Kidney (tissue), 14 donors: Measurements from ENCODE around the gene MAGI1. TPM values are rescaled to one million over a fixed set of nuclear protein-coding genes. Genes with fewer than 3 reads are reported as not detected.

Experiments
- DNase-seq, 5 donors: peaks; one replicate each; pipeline ENCODE4 v3.0.0-alpha.2; 2013 to 2020
- FAIRE-seq: peaks from 2 replicates; lab custom pipeline; 2012; peaks lifted over from hg19 to GRCh38; lab: Jason Lieb, UNC
- H3K27ac ChIP-seq, 2 donors: one replicate each; pipeline ENCODE4 v1.7.0; 2013; ENCODE audit warnings: low read depth in 2 of 2, low read length in 2 of 2, inconsistent platforms in 1 of 2
- H3K27me3 ChIP-seq: one replicate; pipeline ENCODE4 v1.7.1; 2013; ENCODE audit warnings: low read length, inconsistent platforms; ENCODE audit not compliant: control insufficient read depth, insufficient read depth
- H3K36me3 ChIP-seq, 3 donors: one replicate each; pipeline versions ENCODE4 v1.7.0 to v1.7.1; 2013; ENCODE audit warnings: low read length in 3 of 3, control low read depth in 1 of 3, inconsistent platforms in 1 of 3; ENCODE audit not compliant: insufficient read depth in 3 of 3, control insufficient read depth in 2 of 3
- H3K4me1 ChIP-seq, 3 donors: one replicate each; pipeline versions ENCODE4 v1.7.0 to v1.7.1; 2013; ENCODE audit warnings: low read length in 3 of 3, inconsistent platforms in 1 of 3, low read depth in 1 of 3; ENCODE audit not compliant: control insufficient read depth in 2 of 3, insufficient read depth in 2 of 3
- H3K4me3 ChIP-seq, 3 donors: one replicate each; pipeline versions ENCODE4 v1.7.0 to v1.8.1; 2013; ENCODE audit warnings: low read length in 3 of 3, control low read depth in 1 of 3, inconsistent platforms in 1 of 3
- H3K9ac ChIP-seq, 3 donors: one replicate each; pipeline versions ENCODE4 v1.7.0 to v1.7.1; 2013; ENCODE audit warnings: low read length in 3 of 3, control low read depth in 1 of 3, inconsistent platforms in 1 of 3
- H3K9me3 ChIP-seq, 3 donors: one replicate each; pipeline versions ENCODE4 v1.7.0 to v1.7.1; 2013; ENCODE audit warnings: low read length in 3 of 3, control low read depth in 1 of 3, inconsistent platforms in 1 of 3; ENCODE audit not compliant: control insufficient read depth in 2 of 3, insufficient read depth in 1 of 3
- CTCF ChIP-seq: IDR thresholded peaks from 3 replicates; pipeline ENCODE4 v1.5.1; 2012; ENCODE audit warnings: mild to moderate bottlenecking, moderate library complexity, borderline replicate concordance; ENCODE audit not compliant: insufficient read depth; ENCODE audit errors: extremely low read depth
- intact Hi-C: fragments of 100-400 bp; cut with DNase I; formaldehyde crosslinking; loops from one replicate; pipeline ENCODE4 v1.11.1; 2022
- polyA plus RNA-seq: library from polyadenylated mRNA; stranded (reverse); fragments of 350-450 nt; fragmentation: Illumina TruSeq; extraction: RNeasy Lipid Tissue Mini Kit (QIAGEN cat#74804); gene quantifications from one replicate; pipeline ENCODE4 v1.2.3, GENCODE V29; 2014; ENCODE audit warnings: low read depth, low replicate concordance; ENCODE audit not compliant: insufficient read depth
- total RNA-seq: library from RNA; stranded (reverse); fragmentation: NEBNext Ultra II Directional; extraction: Animal tissue kit (Norgen Biotek cat#: 25700); gene quantifications from one replicate; pipeline ENCODE4 v1.2.1, GENCODE V29; 2021
- donor health status: control.
- donor health status: control.
- donor health status: control.
- donor health status: control.
- donor health status: control.
- donor health status: DM: yes; HTN: yes; CAD: no.
- donor health status: Normal renal cell carcinoma (clear cell type).

The MAGI1 gene
- total and polyA plus RNA-seq, 2 donors from 2014 or later: 8.2 to 42.8 TPM

GRCh38 chr3:65807225-65807624, 231.5 kb downstream of the MAGI1 start:
- Histone ChIP-seq H3K9ac (no peak overlapping the region), H3K27me3 (no peaks in the 10 kb centered on the region), H3K36me3 (no peaks in the 10 kb centered on the region), H3K27ac (no peak overlapping the region), H3K9me3 (no peaks in the 10 kb centered on the region), H3K4me3 (no peak overlapping the region), H3K4me1 (no peaks in the 10 kb centered on the region)
- DNase-seq (no peak), FAIRE-seq (no peak)
- no peak for TF ChIP-seq CTCF
- intact Hi-C loops: no loop called here

- Histone ChIP-seq H3K9me3 (no peaks in the 10 kb centered on the region), H3K4me1 (no peaks in the 10 kb centered on the region), H3K9ac (no peak overlapping the region), H3K4me3 (no peak overlapping the region), H3K27me3 (no peaks in the 10 kb centered on the region), H3K36me3 (no peaks in the 10 kb centered on the region), H3K27ac (no peak overlapping the region)
- no peak for DNase-seq
- no peak for TF ChIP-seq CTCF
- intact Hi-C loops: no loop called here
- no peak for FAIRE-seq
Observed at GRCh38 chr3:65806600-65806999, 232.1 kb downstream of the MAGI1 start.

- intact Hi-C loops: no loop called here
- no peak for TF ChIP-seq CTCF
Observed at GRCh38 chr3:65796676-65797075, 242.0 kb downstream of the MAGI1 start.

GRCh38 chr3:65795166-65795565, 243.6 kb downstream of the MAGI1 start:
- intact Hi-C loops: no loop called here
- Histone ChIP-seq H3K4me1 (no peaks in the 10 kb centered on the region), H3K27ac (no peak overlapping the region), H3K27me3 (no peaks in the 10 kb centered on the region), H3K4me3 (no peak overlapping the region), H3K9ac (no peak overlapping the region), H3K36me3 (no peaks in the 10 kb centered on the region), H3K9me3 (no peaks in the 10 kb centered on the region)
- FAIRE-seq (no peak), DNase-seq (no peak)
- TF ChIP-seq CTCF: no peak

More at GRCh38 chr3:65796676-65797075, 242.0 kb downstream of the MAGI1 start:
- no peak for DNase-seq
- H3K9ac ChIP-seq: no peak overlapping the region
- H3K27ac ChIP-seq: no peak overlapping the region
- no peaks in the 10 kb centered on the region for H3K27me3 ChIP-seq
- H3K4me3 ChIP-seq: no peak overlapping the region
- H3K36me3 ChIP-seq: no peaks in the 10 kb centered on the region
- H3K4me1 ChIP-seq: no peaks in the 10 kb centered on the region
- H3K9me3 ChIP-seq: no peaks in the 10 kb centered on the region
- no peak for FAIRE-seq
